D341Med (cell line): ENCODE measurements around the gene CLEC3B.

ENCODE experiments used
- DNase-seq: peaks from one replicate; pipeline ENCODE4 v3.0.0; 2012; ENCODE audit warnings: low spot score

CLEC3B gene

DNA sequence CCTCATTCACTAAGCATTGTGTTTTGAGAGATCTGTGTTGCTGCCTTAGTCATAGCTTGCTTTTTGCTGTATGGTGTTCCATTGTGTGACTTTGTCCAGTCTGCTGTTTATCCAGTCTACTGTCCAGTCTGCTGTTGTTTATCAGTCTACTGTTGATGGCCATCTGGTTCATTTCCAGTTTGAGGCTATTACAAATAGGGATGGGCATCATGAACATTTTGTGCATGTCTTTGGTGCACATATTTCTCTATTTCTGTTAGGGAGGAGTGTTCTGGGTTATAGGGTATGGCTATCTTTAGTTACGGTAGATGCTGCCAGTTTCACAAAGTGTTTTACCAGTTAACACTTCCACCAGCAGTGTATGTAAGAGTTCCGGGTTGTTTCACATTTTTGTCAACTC, 22.2 kb upstream of the CLEC3B start:
- no peak for DNase-seq

DNA sequence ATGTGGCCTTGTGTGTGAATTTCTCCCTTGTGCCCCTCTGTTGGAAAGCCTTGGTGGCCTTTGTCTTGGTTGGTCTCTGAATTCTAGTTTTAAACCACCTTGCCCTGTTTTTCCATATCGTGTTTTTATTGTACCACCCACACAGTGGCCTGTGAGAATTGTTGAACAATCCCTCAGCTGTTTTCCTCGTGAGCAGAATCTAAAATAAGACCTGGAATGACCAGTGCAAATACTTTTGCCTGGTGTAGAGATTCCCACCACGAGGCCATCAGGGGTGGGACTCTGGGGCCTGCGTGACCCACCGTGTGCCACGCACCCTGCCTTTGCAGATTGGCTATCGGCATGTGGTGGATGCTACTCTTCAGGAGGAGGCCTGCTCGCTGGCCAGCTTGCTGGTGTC, 19.0 kb upstream of the CLEC3B start:
- DNase-seq = no peak

- no peak for DNase-seq
These were observed 18.0 kb upstream of the CLEC3B start for GRCh38 chr3:45008117-45008516.

DNA sequence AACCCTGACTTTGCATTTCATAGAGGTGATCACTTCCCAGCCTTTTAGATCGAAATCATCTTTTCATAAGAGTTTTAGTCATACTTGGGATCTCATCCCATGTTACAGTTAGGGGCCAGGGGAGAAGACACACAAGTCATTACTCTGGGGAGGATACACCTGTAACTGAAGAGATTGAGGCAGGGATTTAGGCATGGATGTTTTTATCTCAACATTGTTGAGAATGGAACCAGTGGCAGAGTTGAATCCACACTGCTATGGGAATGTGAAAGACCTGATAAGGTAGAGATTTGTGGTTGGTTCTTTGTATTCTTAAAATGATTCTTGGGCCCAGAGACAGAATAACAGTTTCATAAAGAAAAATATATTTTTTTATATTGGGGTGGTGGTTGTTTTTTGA, 16.2 kb upstream of the CLEC3B start:
- no peak for DNase-seq

DNA sequence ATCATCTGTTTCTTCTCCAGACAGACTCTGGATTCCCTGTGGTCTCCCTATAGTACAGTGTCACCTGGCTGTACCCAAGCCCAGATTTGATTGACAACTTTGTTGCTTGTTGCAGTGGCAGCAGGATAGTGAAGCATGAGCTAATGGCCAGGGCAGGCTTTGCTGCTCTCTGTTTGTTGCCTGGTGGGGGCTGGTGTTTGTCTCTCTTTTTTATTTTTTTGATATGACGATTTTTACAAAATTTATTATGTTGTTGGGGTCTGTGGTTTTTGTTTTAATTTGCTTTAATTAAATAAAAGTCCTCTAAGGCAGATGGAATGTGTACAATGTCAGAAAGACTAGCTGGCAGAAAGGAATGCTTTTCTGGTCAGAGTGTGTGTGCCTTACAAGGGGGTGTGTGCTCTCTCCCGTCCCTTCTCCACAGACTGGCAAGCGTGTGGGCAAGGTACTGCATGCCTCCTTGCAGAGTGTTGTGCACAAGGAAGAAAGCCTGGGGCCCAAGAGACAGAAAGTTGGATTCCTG, 15.2 kb upstream of the CLEC3B start:
- no peak for DNase-seq

GRCh38 chr3:45011756-45012508, 14.2 kb upstream of the CLEC3B start:
- DNase-seq = no peak

DNA sequence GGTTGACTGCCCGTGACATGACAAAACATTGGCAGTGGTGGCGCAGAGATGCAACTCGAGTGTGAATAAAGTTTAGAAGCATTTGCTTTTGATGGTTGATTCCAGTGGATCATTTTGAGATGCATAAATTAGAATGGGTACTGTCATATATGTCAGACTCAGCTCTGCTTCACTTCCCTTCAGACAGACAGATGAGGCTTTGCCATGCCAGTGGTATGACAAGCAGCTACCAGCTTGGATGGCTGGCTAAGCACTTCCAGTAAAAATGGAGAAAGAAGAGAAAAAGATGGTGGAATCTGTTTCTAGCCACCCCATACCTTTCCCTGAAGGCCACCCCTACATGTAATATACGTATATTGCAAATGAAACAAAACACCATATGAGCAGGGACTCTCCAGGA, 13.5 kb upstream of the CLEC3B start:
- no peak for DNase-seq

DNA sequence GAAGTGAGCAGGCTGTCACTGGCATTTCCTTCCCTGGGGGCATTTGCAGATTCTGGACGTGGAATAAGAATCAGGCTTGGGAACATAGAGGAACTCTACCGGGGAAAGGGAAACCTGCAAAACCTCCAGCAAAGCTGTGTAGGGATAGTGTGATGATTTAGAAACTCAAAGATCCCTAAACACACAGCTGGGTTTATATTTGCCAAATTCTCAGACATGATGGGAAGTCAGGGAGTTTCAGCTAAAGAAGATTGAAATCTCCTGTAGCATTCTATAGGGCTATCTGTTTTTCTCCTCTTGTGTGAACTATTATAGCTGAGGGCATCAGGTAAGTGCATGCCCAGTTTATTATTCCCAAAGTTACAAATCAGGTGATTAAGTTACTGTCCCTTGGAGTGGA, 9.2 kb upstream of the CLEC3B start:
- DNase-seq = no peak

DNA sequence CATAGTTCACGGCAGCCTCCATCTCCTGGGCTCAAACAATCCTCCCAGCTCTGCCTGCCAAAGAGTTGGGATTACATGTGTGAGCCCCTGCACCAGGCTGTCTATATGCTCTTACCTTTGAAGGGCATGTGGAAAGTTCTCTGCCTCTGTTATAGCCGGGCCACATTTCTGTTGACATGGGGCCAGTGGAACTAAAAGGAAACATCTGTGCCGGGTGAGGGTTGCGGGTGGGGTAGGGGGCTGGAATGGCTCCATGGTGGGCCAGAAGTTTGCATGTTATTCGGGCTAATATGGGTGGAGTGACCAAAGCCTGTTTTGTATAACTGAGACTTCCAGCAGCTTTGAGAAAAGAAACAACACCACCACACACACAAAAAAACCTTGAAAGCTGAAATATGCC, 8.3 kb upstream of the CLEC3B start:
- no peak for DNase-seq

DNA sequence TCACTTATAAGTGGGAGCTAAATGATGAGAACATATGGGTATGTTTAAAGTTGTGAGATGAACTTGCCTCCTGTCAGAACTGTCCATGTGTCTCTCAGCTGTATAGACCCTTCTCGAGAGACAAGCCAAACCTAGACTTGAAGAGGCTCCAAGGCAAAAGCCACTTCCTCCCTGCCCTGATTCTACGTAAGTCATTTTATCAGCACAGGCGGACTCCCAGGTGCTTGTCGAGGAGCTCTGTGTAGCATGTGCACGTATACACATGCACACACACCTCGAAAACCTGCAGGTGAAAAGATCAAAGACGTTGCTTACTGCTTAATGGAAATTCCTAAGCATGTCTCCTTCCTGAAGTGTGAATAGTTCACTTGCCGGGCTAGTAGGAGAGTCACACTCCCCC, 5.6 kb upstream of the CLEC3B start:
- no peak for DNase-seq

- DNase-seq = no peak
These were observed 4.4 kb upstream of the CLEC3B start for GRCh38 chr3:45021524-45022297.

GRCh38 chr3:45023675-45024074, 2.4 kb upstream of the CLEC3B start:
- no peak for DNase-seq

DNA sequence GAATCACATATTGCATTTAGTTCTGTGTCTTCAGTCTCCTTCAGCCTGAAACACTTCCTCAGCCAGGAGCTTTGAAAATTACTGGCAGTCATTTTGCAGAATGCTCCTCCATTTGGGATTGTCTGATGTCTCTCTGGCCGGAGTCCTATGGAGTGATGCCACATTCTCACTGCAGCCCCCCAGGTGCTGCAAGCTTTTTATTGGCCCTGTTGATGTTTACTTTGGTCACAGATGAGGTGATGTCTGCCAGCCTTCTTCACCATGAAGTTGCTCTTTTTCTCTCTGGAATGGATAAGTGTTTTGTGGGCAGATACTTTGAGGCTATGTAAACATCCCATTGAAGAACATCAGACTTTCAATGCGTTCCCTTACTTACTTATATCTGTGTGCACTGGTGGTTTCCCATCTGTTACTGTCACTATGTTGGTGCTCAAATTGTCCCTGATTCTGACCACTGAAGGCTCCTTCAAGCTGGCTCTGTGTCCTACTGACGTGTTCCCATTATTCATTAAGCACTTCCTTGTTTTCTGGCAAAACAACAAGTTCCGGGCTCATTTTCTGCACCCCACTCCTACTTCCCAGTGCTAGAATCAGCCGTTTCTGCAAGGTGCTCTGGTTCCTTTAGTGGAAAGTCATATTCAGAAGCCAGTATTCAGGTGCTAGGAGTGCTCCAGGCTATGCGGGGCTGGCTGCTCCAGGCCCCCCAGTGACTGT, 1.4 kb upstream of the CLEC3B start:
- no peak for DNase-seq

DNA sequence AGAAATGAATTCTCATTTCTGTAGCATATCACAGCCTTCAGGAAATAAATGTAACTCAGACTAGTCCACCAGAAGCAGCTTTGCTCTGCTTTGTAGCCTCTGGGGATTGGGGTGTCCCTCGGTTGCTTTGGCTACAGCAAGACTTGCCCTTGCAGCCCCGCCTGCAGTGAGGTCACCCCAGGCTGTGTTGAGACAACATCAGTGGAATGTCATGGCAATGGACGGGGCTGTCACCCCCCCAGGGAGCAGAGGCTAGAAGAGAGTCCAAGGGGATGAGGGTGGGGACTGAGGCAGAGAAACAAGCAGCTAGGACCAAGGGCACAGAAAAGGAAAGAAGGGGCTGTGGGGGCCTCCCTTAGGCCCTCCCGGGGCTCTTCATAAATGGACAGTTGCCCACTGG, 854 bp downstream of the CLEC3B start:
- DNase-seq = no peak

DNA sequence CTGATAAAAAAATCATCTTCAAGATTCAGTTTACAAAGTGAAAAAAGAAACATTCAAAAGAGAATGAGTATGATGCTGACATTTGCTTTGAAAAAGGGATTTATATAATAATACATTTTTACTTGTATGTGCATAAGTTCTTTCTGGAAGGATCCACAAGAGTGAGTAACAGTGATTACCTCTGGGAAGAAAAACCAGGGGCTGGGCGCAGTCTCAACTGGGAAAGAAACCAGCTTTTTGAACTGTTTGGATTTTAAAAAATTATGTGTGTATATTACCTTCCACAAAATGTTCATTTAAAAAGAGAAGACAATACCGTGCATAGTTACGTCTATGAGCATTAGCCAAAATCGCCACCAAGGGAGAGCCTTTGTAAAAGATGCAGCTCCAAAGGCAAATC, 1.3 kb downstream of the CLEC3B start:
- DNase-seq = no peak

DNA sequence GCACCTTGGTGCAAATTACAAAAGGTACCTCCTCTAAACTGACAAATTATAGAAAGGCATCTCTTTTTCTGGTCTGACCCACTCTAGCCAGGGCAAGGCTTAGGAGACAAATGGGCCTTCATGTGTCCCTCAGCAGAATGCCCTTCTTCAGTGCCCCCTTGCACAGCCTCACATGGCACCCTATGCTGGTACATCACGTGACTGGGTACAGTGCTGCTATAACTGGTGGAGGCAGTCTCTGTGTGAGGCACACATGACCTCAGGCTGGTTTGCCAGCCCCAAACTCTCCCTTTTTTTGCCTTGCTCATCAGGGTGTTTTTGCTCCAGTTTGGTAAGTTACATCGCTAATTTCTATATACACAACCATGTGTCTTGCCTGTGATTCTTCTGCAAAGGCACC, 3.1 kb downstream of the CLEC3B start:
- no peak for DNase-seq

DNA sequence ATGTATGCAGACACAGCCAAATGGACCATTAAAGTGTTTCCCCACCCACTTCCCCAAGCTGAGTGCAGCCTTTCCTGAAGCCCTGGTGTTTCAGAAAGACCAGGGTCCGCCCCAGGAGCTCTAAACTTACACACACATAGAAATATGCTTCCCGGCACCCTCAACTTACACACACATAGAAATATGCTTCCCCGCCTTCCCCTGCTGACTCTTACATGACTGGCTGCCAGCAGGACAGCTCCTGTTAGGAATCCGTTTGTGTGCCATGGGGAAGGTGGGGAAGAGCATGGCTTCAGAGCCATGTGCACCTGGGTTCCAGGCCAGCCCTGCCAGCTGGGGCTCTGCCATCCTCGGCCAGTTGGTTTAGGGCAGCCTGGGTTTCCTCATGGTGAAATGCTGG, 3.6 kb downstream of the CLEC3B start:
- DNase-seq = no peak

GRCh38 chr3:45031531-45031930, 5.4 kb downstream of the CLEC3B start:
- DNase-seq = no peak

- no peak for DNase-seq
These were observed 6.0 kb downstream of the CLEC3B start for GRCh38 chr3:45032113-45032512.

GRCh38 chr3:45033791-45034190, 7.7 kb downstream of the CLEC3B start:
- DNase-seq = no peak

- DNase-seq = no peak
These were observed 8.6 kb downstream of the CLEC3B start for GRCh38 chr3:45034612-45035252.
